ENCODE measurements around the gene NT5DC1. TPM values are rescaled to one million over a fixed set of nuclear protein-coding genes. Genes with fewer than 3 reads are reported as not detected.

NT5DC1 gene
- total RNA-seq, 1 donor from 2014 or later = 29.7 TPM

DNA sequence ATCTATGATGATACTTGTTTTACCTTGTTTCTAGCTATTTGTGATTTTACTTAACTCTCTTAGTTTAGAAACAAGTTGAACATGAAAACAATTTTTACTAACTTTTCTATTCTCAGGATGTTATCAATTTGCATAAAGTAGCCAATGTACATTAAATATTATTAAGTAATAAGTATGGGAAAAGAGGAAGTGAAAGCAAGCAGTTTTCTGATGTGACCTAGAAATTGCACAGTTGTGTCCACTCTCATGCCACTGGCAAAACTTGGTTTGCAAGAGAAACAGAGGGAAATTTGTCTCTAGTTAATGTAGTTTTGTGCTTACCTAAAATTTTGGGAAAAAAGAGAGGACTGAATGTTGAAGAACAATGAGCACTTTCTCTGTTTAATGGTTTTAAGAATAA, 198.3 kb downstream of the NT5DC1 start:
- TF ChIP-seq, protein P1, sequence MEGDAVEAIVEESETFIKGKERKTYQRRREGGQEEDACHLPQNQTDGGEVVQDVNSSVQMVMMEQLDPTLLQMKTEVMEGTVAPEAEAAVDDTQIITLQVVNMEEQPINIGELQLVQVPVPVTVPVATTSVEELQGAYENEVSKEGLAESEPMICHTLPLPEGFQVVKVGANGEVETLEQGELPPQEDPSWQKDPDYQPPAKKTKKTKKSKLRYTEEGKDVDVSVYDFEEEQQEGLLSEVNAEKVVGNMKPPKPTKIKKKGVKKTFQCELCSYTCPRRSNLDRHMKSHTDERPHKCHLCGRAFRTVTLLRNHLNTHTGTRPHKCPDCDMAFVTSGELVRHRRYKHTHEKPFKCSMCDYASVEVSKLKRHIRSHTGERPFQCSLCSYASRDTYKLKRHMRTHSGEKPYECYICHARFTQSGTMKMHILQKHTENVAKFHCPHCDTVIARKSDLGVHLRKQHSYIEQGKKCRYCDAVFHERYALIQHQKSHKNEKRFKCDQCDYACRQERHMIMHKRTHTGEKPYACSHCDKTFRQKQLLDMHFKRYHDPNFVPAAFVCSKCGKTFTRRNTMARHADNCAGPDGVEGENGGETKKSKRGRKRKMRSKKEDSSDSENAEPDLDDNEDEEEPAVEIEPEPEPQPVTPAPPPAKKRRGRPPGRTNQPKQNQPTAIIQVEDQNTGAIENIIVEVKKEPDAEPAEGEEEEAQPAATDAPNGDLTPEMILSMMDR (IDR thresholded peaks at IDR 0.05; ENCODE audit: insufficient read depth, low read depth, low read length) = no peak
- TF ChIP-seq EZH2 (IDR thresholded peaks at IDR 0.05; ENCODE audit: insufficient read depth, low read length) = no peak
- Mint-ChIP-seq H3K27me3 (ENCODE audit: low read depth, unreplicated experiment) (no peaks in the 10 kb centered on the region), H3K4me3 (ENCODE audit: unreplicated experiment) (no peak overlapping the region), H3K4me1 (ENCODE audit: low read depth, unreplicated experiment) (no peaks in the 10 kb centered on the region), H3K27ac (ENCODE audit: unreplicated experiment) (no peak overlapping the region), H3K9me3 (ENCODE audit: unreplicated experiment) (peaks cover 4% of the 10 kb centered on the region), H3K36me3 (ENCODE audit: low read depth, unreplicated experiment) (peaks cover 2% of the 10 kb centered on the region)
- no peaks in the 10 kb centered on the region for H4K20me1 ChIP-seq (ENCODE audit: insufficient read depth, low read length)
- no peaks in the 10 kb centered on the region for H3K36me3 ChIP-seq (ENCODE audit: insufficient read depth, low read length)
- H3K4me1 ChIP-seq (ENCODE audit: insufficient read depth, low read length) = no peaks in the 10 kb centered on the region
- no peak overlapping the region for H3K9ac ChIP-seq (ENCODE audit: low read length)
- H3K27me3 ChIP-seq (ENCODE audit: insufficient read depth, low read length) = no peaks in the 10 kb centered on the region
- no peak overlapping the region for H3K27ac ChIP-seq (ENCODE audit: low read depth, low read length)
- no peak overlapping the region for H3K4me2 ChIP-seq (ENCODE audit: low read length)
- FAIRE-seq (no peak), DNase-seq (ENCODE audit: low read depth) (no peak)
- no peaks in the 10 kb centered on the region for H3K79me2 ChIP-seq (ENCODE audit: insufficient read depth, low read length)
- no peak overlapping the region for H2AFZ ChIP-seq (ENCODE audit: low read depth, low read length)
- H3K9me3 ChIP-seq (ENCODE audit: insufficient read depth, low read depth, low read length) = no peaks in the 10 kb centered on the region
- H3K4me3 ChIP-seq (ENCODE audit: insufficient read depth, low read depth, low read length) = no peak overlapping the region

Other genes with a start within 250 kb of the NT5DC1 start
- gene FRK, start 40.0 kb upstream of the NT5DC1 start, total RNA-seq = 0.77 and 1.3 TPM in 2 replicates
- gene COL10A1, start 25.3 kb downstream of the NT5DC1 start, total RNA-seq = 0.17 TPM in 1 of 2 replicates, not detected in the other
- gene TSPYL4, start 153.2 kb downstream of the NT5DC1 start, total RNA-seq = 22.2 and 25.8 TPM in 2 replicates
- 87.8 and 91.7 TPM in 2 replicates for gene TSPYL1, start 179.1 kb downstream of the NT5DC1 start, total RNA-seq

All from astrocyte (in vitro differentiated cells and primary cell).